Measurements from ENCODE around the gene GRK3.

Gene GRK3

GRCh38 chr22:25626624-25626990, 62.1 kb downstream of the GRK3 start:
- DNase-seq (ENCODE audit: low read depth) = no peak

- DNase-seq (ENCODE audit: low read depth) = no peak
Observed at GRCh38 chr22:25627271-25627852, 62.9 kb downstream of the GRK3 start.

GRCh38 chr22:25628494-25628893, 64.0 kb downstream of the GRK3 start:
- no peak for DNase-seq (ENCODE audit: low read depth)

- DNase-seq (ENCODE audit: low read depth) = no peak
Observed at GRCh38 chr22:25629613-25630012, 65.1 kb downstream of the GRK3 start.

- DNase-seq (ENCODE audit: low read depth) = no peak
Observed at GRCh38 chr22:25630447-25630846, 66.0 kb downstream of the GRK3 start.

- no peak for DNase-seq (ENCODE audit: low read depth)
Observed at GRCh38 chr22:25636323-25636722, 71.8 kb downstream of the GRK3 start.

- DNase-seq (ENCODE audit: low read depth) = no peak
Observed at GRCh38 chr22:25637032-25637431, 72.6 kb downstream of the GRK3 start.

- DNase-seq (ENCODE audit: low read depth) = no peak
Observed at GRCh38 chr22:25637672-25638071, 73.2 kb downstream of the GRK3 start.

GRCh38 chr22:25638638-25639037, 74.2 kb downstream of the GRK3 start:
- no peak for DNase-seq (ENCODE audit: low read depth)

- DNase-seq (ENCODE audit: low read depth) = no peak
Observed at GRCh38 chr22:25641650-25642049, 77.2 kb downstream of the GRK3 start.

GRCh38 chr22:25643232-25644000, 78.9 kb downstream of the GRK3 start:
- DNase-seq (ENCODE audit: low read depth) = no peak

GRCh38 chr22:25644122-25644521, 79.6 kb downstream of the GRK3 start:
- no peak for DNase-seq (ENCODE audit: low read depth)

- DNase-seq (ENCODE audit: low read depth) = no peak
Observed at GRCh38 chr22:25645266-25645665, 80.8 kb downstream of the GRK3 start.

GRCh38 chr22:25645964-25646363, 81.5 kb downstream of the GRK3 start:
- DNase-seq (ENCODE audit: low read depth) = no peak

GRCh38 chr22:25650833-25651232, 86.4 kb downstream of the GRK3 start:
- DNase-seq (ENCODE audit: low read depth) = no peak

- no peak for DNase-seq (ENCODE audit: low read depth)
Observed at GRCh38 chr22:25651332-25652085, 87.0 kb downstream of the GRK3 start.

- no peak for DNase-seq (ENCODE audit: low read depth)
Observed at GRCh38 chr22:25654676-25655075, 90.2 kb downstream of the GRK3 start.

GRCh38 chr22:25655371-25655935, 91.0 kb downstream of the GRK3 start:
- no peak for DNase-seq (ENCODE audit: low read depth)

- DNase-seq (ENCODE audit: low read depth) = no peak
Observed at GRCh38 chr22:25656724-25657123, 92.2 kb downstream of the GRK3 start.

- DNase-seq (ENCODE audit: low read depth) = no peak
Observed at GRCh38 chr22:25658633-25659032, 94.2 kb downstream of the GRK3 start.

GRCh38 chr22:25659413-25659812, 94.9 kb downstream of the GRK3 start:
- no peak for DNase-seq (ENCODE audit: low read depth)

- DNase-seq (ENCODE audit: low read depth) = no peak
Observed at GRCh38 chr22:25660336-25660735, 95.9 kb downstream of the GRK3 start.

- no peak for DNase-seq (ENCODE audit: low read depth)
Observed at GRCh38 chr22:25661073-25661472, 96.6 kb downstream of the GRK3 start.
